IMR-90 (cell line): ENCODE data around the gene DPCD. TPM values are rescaled to one million over a fixed set of nuclear protein-coding genes. Genes with fewer than 3 reads are reported as not detected.

Experiments used
- ATAC-seq: fragments of 200-7000 bp; cut with Tn5 transposase; 2 replicates; pipeline ENCODE4 v1.9.1; 2020; ENCODE audit warnings: low read depth, mild to moderate bottlenecking, moderate library complexity
- BruUV-seq: library from RNA; stranded (reverse); fragments of 400-500 nt; replicated peaks from 2 replicates; lab custom pipeline; 2021; lab: Mats Ljungman, UMichigan
- CTCF ChIA-PET: fragments of 300-600 bp; formaldehyde crosslinking; extraction: SDS; loops from one replicate; lab custom pipeline; 2021; ENCODE audit warnings: antibody characterized with exemption; lab: Yijun Ruan, JAX
- POLR2A ChIA-PET: fragments of 300-600 bp; sonication (Branson Sonifier 250); formaldehyde crosslinking; loops from one replicate; lab custom pipeline; 2022; ENCODE audit warnings: antibody characterized with exemption; ENCODE audit not compliant: unreplicated experiment; lab: Charles Lee
- DNase-seq: peaks from one replicate; pipeline ENCODE4 v3.0.0; 2013
- H2AFZ ChIP-seq: replicated peaks from 2 replicates; pipeline ENCODE3; 2013; ENCODE audit warnings: low read length, mild to moderate bottlenecking; ENCODE audit not compliant: poor library complexity
- H2AK5ac ChIP-seq: 2 replicates; pipeline ENCODE4 v1.6.1; 2013; ENCODE audit warnings: low read depth, low read length, inconsistent platforms
- H2AK9ac ChIP-seq: replicated peaks from 2 replicates; pipeline ENCODE3; 2013; ENCODE audit warnings: mild to moderate bottlenecking, low read depth, low read length, moderate library complexity; ENCODE audit not compliant: poor library complexity
- H2BK120ac ChIP-seq: 2 replicates; pipeline ENCODE4 v1.6.1; 2013; ENCODE audit warnings: low read depth, low read length, inconsistent platforms
- H2BK15ac ChIP-seq: 3 replicates; pipeline ENCODE4 v1.6.1; 2013; ENCODE audit warnings: low read depth, low read length, inconsistent platforms
- H2BK20ac ChIP-seq: 2 replicates; pipeline ENCODE4 v1.6.1; 2013; ENCODE audit warnings: low read depth, mild to moderate bottlenecking, inconsistent platforms, low read length, moderate library complexity
- H2BK5ac ChIP-seq: 2 replicates; pipeline ENCODE4 v1.6.1; 2013; ENCODE audit warnings: mild to moderate bottlenecking, low read depth, low read length, inconsistent platforms; ENCODE audit not compliant: poor library complexity, severe bottlenecking
- H3K14ac ChIP-seq: replicated peaks from 2 replicates; pipeline ENCODE4 v1.6.1; 2013; ENCODE audit warnings: low read depth, low read length, inconsistent platforms
- H3K18ac ChIP-seq: 2 replicates; pipeline ENCODE4 v1.6.1; 2013; ENCODE audit warnings: low read depth, low read length, control low read depth
- H3K23ac ChIP-seq: 2 replicates; pipeline ENCODE4 v1.6.1; 2013; ENCODE audit warnings: low read depth, low read length, inconsistent platforms
- H3K27ac ChIP-seq: 2 replicates; pipeline ENCODE4 v1.5.1; 2013; ENCODE audit warnings: mild to moderate bottlenecking, control low read depth, low read length; ENCODE audit not compliant: insufficient read depth
- H3K27me3 ChIP-seq: 2 replicates; pipeline ENCODE4 v1.6.1; 2013; ENCODE audit warnings: low read length; ENCODE audit not compliant: control insufficient read depth, insufficient read depth
- H3K36me3 ChIP-seq: 2 replicates; pipeline ENCODE4 v1.6.1; 2013; ENCODE audit warnings: low read length, mixed read lengths; ENCODE audit not compliant: control insufficient read depth, insufficient read depth
- H3K4ac ChIP-seq: 2 replicates; pipeline ENCODE4 v1.6.1; 2013; ENCODE audit warnings: low read depth, low read length, inconsistent platforms
- H3K4me1 ChIP-seq: 2 replicates; pipeline ENCODE4 v1.6.1; 2013; ENCODE audit warnings: low read length, mixed read lengths; ENCODE audit not compliant: control insufficient read depth, insufficient read depth
- H3K4me2 ChIP-seq: 2 replicates; pipeline ENCODE4 v1.6.1; 2013; ENCODE audit warnings: low read depth, mild to moderate bottlenecking, control low read depth, low read length, moderate library complexity
- H3K4me3 ChIP-seq: 2 replicates; pipeline ENCODE4 v1.5.1; 2013; ENCODE audit warnings: low read depth, mild to moderate bottlenecking, control low read depth, low read length, moderate library complexity; ENCODE audit not compliant: insufficient read depth
- H3K56ac ChIP-seq: 2 replicates; pipeline ENCODE4 v1.6.1; 2013; ENCODE audit warnings: low read length, inconsistent platforms; ENCODE audit not compliant: insufficient read depth; ENCODE audit errors: extremely low read depth
- H3K79me1 ChIP-seq, 2 experiments: 2 replicates each; pipeline ENCODE4 v1.6.1; 2013; ENCODE audit warnings: low read length in 2 of 2, inconsistent platforms in 1 of 2, low read depth in 1 of 2
- H3K9ac ChIP-seq: 2 replicates; pipeline ENCODE4 v1.6.1; 2013; ENCODE audit warnings: low read depth, low read length, control low read depth
- H3K9me1 ChIP-seq: 2 replicates; pipeline ENCODE4 v1.6.1; 2013; ENCODE audit warnings: low read length, inconsistent platforms; ENCODE audit not compliant: insufficient read depth
- H3K9me3 ChIP-seq: 2 replicates; pipeline ENCODE4 v1.6.1; 2013; ENCODE audit warnings: low read length; ENCODE audit not compliant: control insufficient read depth, insufficient read depth
- H4K20me1 ChIP-seq: 2 replicates; pipeline ENCODE4 v1.6.1; 2013; ENCODE audit warnings: low read length, inconsistent platforms; ENCODE audit not compliant: insufficient read depth
- H4K5ac ChIP-seq: 2 replicates; pipeline ENCODE4 v1.6.1; 2013; ENCODE audit warnings: mild to moderate bottlenecking, low read depth, low read length, control low read depth
- H4K8ac ChIP-seq, 2 experiments: 2 replicates each; pipeline ENCODE4 v1.6.1; 2013; ENCODE audit warnings: low read depth in 2 of 2, low read length in 2 of 2, control low read depth in 1 of 2, inconsistent platforms in 1 of 2
- H4K91ac ChIP-seq: 2 replicates; pipeline ENCODE4 v1.6.1; 2013; ENCODE audit warnings: low read depth, low read length, inconsistent platforms; ENCODE audit not compliant: insufficient read depth
- ELK1 ChIP-seq: fragments of 150-350 bp; IDR thresholded peaks from 2 replicates; pipeline ENCODE4 v1.6.1; 2016; ENCODE audit warnings: low read depth, mild to moderate bottlenecking, low read length, moderate library complexity, borderline replicate concordance
- MXI1 ChIP-seq: IDR thresholded peaks from 2 replicates; pipeline ENCODE4 v1.6.1; 2012; ENCODE audit warnings: low read depth, mild to moderate bottlenecking, low read length, moderate library complexity, borderline replicate concordance
- NFE2L2 ChIP-seq: fragments of 150-350 bp; IDR thresholded peaks from 2 replicates; pipeline ENCODE4 v1.6.1; 2016; ENCODE audit warnings: low read depth, mild to moderate bottlenecking, low read length
- RCOR1 ChIP-seq: IDR thresholded peaks from 2 replicates; pipeline ENCODE4 v1.6.1; 2012; ENCODE audit warnings: mild to moderate bottlenecking, low read length, improper control_type of control experiment; ENCODE audit not compliant: insufficient replicate concordance
- WGBS, 2 experiments: methylation state at CpG; one replicate each; pipeline versions ENCODE4 v1.1.5 to v1.1.7; 2013; ENCODE audit warnings: missing lambda C conversion rate in 2 of 2; ENCODE audit not compliant: insufficient read length in 1 of 2; ENCODE audit errors: extremely low coverage in 2 of 2; 5-methylcytosine and 5-hydroxymethylcytosine counted together
- dilution Hi-C: fragments of 300-500 bp; cut with HindIII; formaldehyde crosslinking; loops from one replicate; pipeline ENCODE4 v1.14.3; 2018; ENCODE audit warnings: low sequenced_read_pairs; ENCODE audit not compliant: unreplicated experiment
- in situ Hi-C: fragments of 300-500 bp; cut with MboI; formaldehyde crosslinking; loops from 3 replicates; pipeline ENCODE4 v1.14.3; 2019; ENCODE audit warnings: low sequenced_read_pairs, inconsistent platforms, mixed read lengths
- intact Hi-C: fragments of 100-400 bp; cut with micrococcal nuclease; formaldehyde crosslinking; loops from 2 replicates; pipeline ENCODE4 v1.10.0; 2022
- polyA plus RNA-seq, 3 experiments: library from polyadenylated mRNA; depleted of rRNA; stranded (reverse); fragments of >200 nt; gene quantifications; 2 replicates each; pipeline ENCODE4 v1.2.3, GENCODE V29; 2012; ENCODE audit warnings: low replicate concordance in 1 of 3
- total RNA-seq: library from RNA; depleted of rRNA; stranded (reverse); fragments of >200 nt; gene quantifications from 2 replicates; pipeline ENCODE4 v1.2.3, GENCODE V29; 2012

The DPCD gene
- total and polyA plus RNA-seq, 2 of the 4 experiments (the other 2 are of a cell fraction) = 59.1 to 73.7 TPM

- Histone ChIP-seq H3K27me3 (peaks cover 26% of the 10 kb centered on the region), H3K79me1 (no peaks in the 10 kb centered on the region), H3K23ac (no peak overlapping the region), H4K20me1 (no peaks in the 10 kb centered on the region), H2AK5ac (no peak overlapping the region), H3K4ac (no peak overlapping the region), H3K9me3 (peaks cover 7% of the 10 kb centered on the region), H4K5ac (no peak overlapping the region), H3K4me1 (peaks cover 5% of the 10 kb centered on the region), H4K91ac (no peak overlapping the region), H3K9ac (no peak overlapping the region), H3K27ac (no peak overlapping the region), H2AFZ (no peak overlapping the region), H2BK5ac (no peak overlapping the region), H2BK120ac (no peak overlapping the region), H3K56ac (no peak overlapping the region), H3K4me2 (no peak overlapping the region), H3K9me1 (peaks cover 3% of the 10 kb centered on the region), H3K36me3 (no peaks in the 10 kb centered on the region), H2AK9ac (no peak overlapping the region), H2BK15ac (no peak overlapping the region), H2BK20ac (no peak overlapping the region), H3K14ac (no peak overlapping the region), H3K18ac (no peak overlapping the region), H3K4me3 (no peak overlapping the region), H4K8ac (no peak overlapping the region)
- POLR2A ChIA-PET = no interaction called here
- CTCF ChIA-PET = interaction anchor here (0.5 kb wide), 1 partner anchor 1297 kb away, joined by 3 read pairs; no protein-coding TSS in a partner anchor
- no TSS peak for BruUV-seq
- intact Hi-C loops = no loop called here
- ATAC-seq = no peak
- DNase-seq = no peak
- WGBS, 2 experiments = no CpG with 5 or more reads among the region's 7 CpGs
- in situ Hi-C loops = loop anchor here (5.0 kb wide), 1 partner anchor 360 kb away; no protein-coding TSS in a partner anchor
- TF ChIP-seq RCOR1 (no peak), ELK1 (no peak), NFE2L2 (no peak), MXI1 (no peak)
- dilution Hi-C loops = no loop called here
These were observed 16.0 kb upstream of the DPCD start for GRCh38 chr10:101572126-101572525.
